NCI-H146 treated with DMSO at 0.1 percent for 48 hours (cell line): ENCODE measurements around the gene BPIFB4.

Source experiments
- DNase-seq: peaks from one replicate; lab custom pipeline; 2025; ENCODE audit not compliant: unreplicated experiment; lab: John Stamatoyannopoulos, UW

Gene BPIFB4

GRCh38 chr20:33160681-33161080, 81.2 kb downstream of the BPIFB4 start:
- DNase-seq, result no peak
